ENCODE measurements around the gene EFHC2. TPM values are rescaled to one million over a fixed set of nuclear protein-coding genes. Genes with fewer than 3 reads are reported as not detected.

The EFHC2 gene
- total RNA-seq, 1 experiment from 2014 or later = 1.1 TPM

- Histone ChIP-seq H3K23me2 (ENCODE audit: insufficient read length, low read depth, low read length, poor library complexity, severe bottlenecking) (peaks cover 2% of the 10 kb centered on the region), H3T11ph (ENCODE audit: low read length) (no peak overlapping the region), H3K14ac (ENCODE audit: insufficient read depth, low read length) (no peak overlapping the region), H2AK5ac (ENCODE audit: insufficient read length, low read length) (no peak overlapping the region), H3K27me3 (ENCODE audit: insufficient read depth, low read length) (no peaks in the 10 kb centered on the region), H3K79me1 (ENCODE audit: insufficient read depth, low read depth, low read length, poor library complexity, severe bottlenecking) (no peaks in the 10 kb centered on the region), H3K23ac (ENCODE audit: insufficient read length, low read depth, low read length) (no peak overlapping the region), H4K8ac (replicated peaks; ENCODE audit: insufficient read length, low read depth, low read length) (no peak overlapping the region), H4K5ac (ENCODE audit: insufficient read length, low read depth, low read length) (no peak overlapping the region), H3K9me3 (ENCODE audit: control insufficient read depth, low read depth, low read length) (peaks cover 64% of the 10 kb centered on the region), H2AFZ (ENCODE audit: low read length) (no peak overlapping the region), H3K18ac (ENCODE audit: insufficient read length, low read depth, low read length) (no peak overlapping the region), H3K4me1 (ENCODE audit: insufficient read depth, low read length) (no peaks in the 10 kb centered on the region), H3K27ac (ENCODE audit: insufficient read length, low read depth, low read length) (no peak overlapping the region), H3K79me2 (ENCODE audit: insufficient read depth, low read length) (no peaks in the 10 kb centered on the region), H4K91ac (ENCODE audit: insufficient read length, low read depth, low read length) (no peak overlapping the region), H2BK120ac (ENCODE audit: low read depth, low read length, poor library complexity, severe bottlenecking) (no peak overlapping the region), H3K4me2 (ENCODE audit: insufficient read depth, insufficient read length, low read length) (no peak overlapping the region), H4K20me1 (ENCODE audit: control insufficient read depth, insufficient read depth, insufficient read length) (no peaks in the 10 kb centered on the region), H2BK15ac (ENCODE audit: low read depth, low read length) (no peak overlapping the region), H3K56ac (ENCODE audit: insufficient read length, low read depth, low read length) (no peak overlapping the region), H2BK12ac (ENCODE audit: insufficient read length, low read depth, low read length) (no peak overlapping the region), H2BK20ac (ENCODE audit: low read depth, low read length, poor library complexity, severe bottlenecking) (no peak overlapping the region), H3K9ac (ENCODE audit: extremely low read depth, insufficient read length, low read length) (no peak overlapping the region), H3K4ac (ENCODE audit: low read depth, low read length) (no peak overlapping the region), H2BK5ac (ENCODE audit: insufficient read length, low read length) (no peak overlapping the region)
- Mint-ChIP-seq H3K4me1 (peaks cover 8 to 10% of the 10 kb centered on the region in 2 experiments), H3K9me3 (peaks cover 70 to 75% of the 10 kb centered on the region in 2 experiments), H3K27ac (no peak overlapping the region), H3K4me3 (no peak overlapping the region), H3K36me3 (ENCODE audit: insufficient read depth in 1 of 3, low read depth in 3 of 3) (no peaks in the 10 kb centered on the region; a peak in 2 of 7 replicates), H3K27me3 (ENCODE audit: low read depth) (no peaks in the 10 kb centered on the region; the same call in 1 of the 2 replicates)
- no peak for TF ChIP-seq CTCF (conservative IDR thresholded peaks at IDR 0.05)
- no CpG with 5 or more reads among the region's 2 CpGs for WGBS (ENCODE audit: extremely low coverage, insufficient read length, low lambda C conversion rate)
- DNase-seq = no peak
These were observed 118.7 kb downstream of the EFHC2 start for GRCh38 chrX:44224760-44225159.
